HK-2 (cell line): ENCODE results near the gene PREB.

ENCODE experiments used
- DNase-seq: peaks from one replicate; pipeline ENCODE4 v3.0.0-alpha.2; 2018; ENCODE audit not compliant: unreplicated experiment

PREB gene

GRCh38 chr2:27082773-27083409 is 51.5 kb downstream of the PREB start:
- no peak for DNase-seq

- DNase-seq = no peak
Observed at GRCh38 chr2:27081984-27082772, 52.3 kb downstream of the PREB start.
